Measurements from ENCODE around the gene ZCCHC14. TPM values are rescaled to one million over a fixed set of nuclear protein-coding genes. Genes with fewer than 3 reads are reported as not detected.

ZCCHC14 gene
- total and polyA plus RNA-seq, 2 donors (not counting 1 experiment from before 2014, with no cell fraction given): 0.70 to 4.4 TPM

GRCh38 chr16:87369796-87370719 lies 122.8 kb downstream of the ZCCHC14 start:
- Histone ChIP-seq H3K9me3 (ENCODE audit: control extremely low read depth in 1 of 3, control insufficient read depth in 2 of 3, insufficient read depth in 1 of 3, low read length in 2 of 3) (no peaks in the 10 kb centered on the region), H3K79me2 (ENCODE audit: control insufficient read depth, insufficient read depth, low read length) (peaks cover 96% of the 10 kb centered on the region), H4K20me1 (ENCODE audit: control insufficient read depth, insufficient read depth, low read length, poor library complexity, severe bottlenecking) (peaks cover 89% of the 10 kb centered on the region), H3K4me3 (ENCODE audit: control extremely low read depth in 1 of 5, extremely low read depth in 1 of 5, insufficient read depth in 1 of 5, low read depth in 2 of 5, low read length in 4 of 5) (no peak overlapping the region), H3K4me2 (replicated peaks; ENCODE audit: low read depth, low read length, poor library complexity, severe bottlenecking) (no peak overlapping the region), H3K9ac (ENCODE audit: low read length) (no peak overlapping the region), H3K27me3 (replicated peaks in 1 of 4; ENCODE audit: control extremely low read depth in 1 of 4, control insufficient read depth in 3 of 4, insufficient read depth in 4 of 4, low read length in 3 of 4) (no peaks in the 10 kb centered on the region), H2AFZ (ENCODE audit: insufficient read depth, low read depth, low read length, poor library complexity, severe bottlenecking) (no peak overlapping the region), H3K27ac (ENCODE audit: low read length in 2 of 2) (no peak overlapping the region), H3K36me3 (replicated peaks in 1 of 2; ENCODE audit: control extremely low read depth in 1 of 2, control insufficient read depth in 1 of 2, extremely low read depth in 1 of 2, insufficient read depth in 2 of 2, low read length in 1 of 2) (peaks cover 0 to 10% of the 10 kb centered on the region in 2 experiments), H3K4me1 (ENCODE audit: control insufficient read depth in 2 of 2, insufficient read depth in 2 of 2, low read length in 2 of 2) (peaks cover 6 to 11% of the 10 kb centered on the region in 2 donors)
- H3K27me3 Mint-ChIP-seq: no peaks in the 10 kb centered on the region
- no peak for DNase-seq
- no peaks in the 10 kb centered on the region for H3K9me3 Mint-ChIP-seq (ENCODE audit: insufficient read depth)
- ChIA-PET POLR2A (no interaction called here), CTCF (interaction anchor here (1.8 kb wide), 1 partner anchor 24 kb away, joined by 4 read pairs; no protein-coding TSS in a partner anchor)
- WGBS (ENCODE audit: insufficient coverage): 83% methylated on average over 12 of the region's 16 CpGs
- no peak for ATAC-seq (ENCODE audit: low read depth)
- no peak overlapping the region for H3K27ac Mint-ChIP-seq
- intact Hi-C loops (cut with micrococcal nuclease): no loop called here
- peaks cover 22% of the 10 kb centered on the region for H3K4me1 Mint-ChIP-seq
- H3K4me3 Mint-ChIP-seq: no peak overlapping the region
- TF ChIP-seq CTCF (IDR thresholded peaks at IDR 0.05) (no peak), EZH2 (IDR thresholded peaks at IDR 0.05; ENCODE audit: borderline replicate concordance, insufficient read depth, low read depth, low read length, poor library complexity, severe bottlenecking) (no peak)

Measured in B cell (primary cell).